Fibroblast of the aortic adventitia (primary cell): ENCODE measurements around the gene HSFX2. TPM values are rescaled to one million over a fixed set of nuclear protein-coding genes. Genes with fewer than 3 reads are reported as not detected.
"Not testable (repeated sequence)": the region's sequence is repeated elsewhere in the genome, so short reads cannot be mapped to it uniquely, and the experiment has no call there.

ENCODE experiments used
- DNase-seq: peaks from one replicate; pipeline ENCODE4 v3.0.0-alpha.2; 2010; ENCODE audit warnings: low read depth
- H3K4me3 ChIP-seq: 2 replicates; pipeline ENCODE4 v1.5.1; 2011; ENCODE audit warnings: low read depth, mild to moderate bottlenecking, control low read depth, low read length, moderate library complexity
- total RNA-seq: library from RNA; depleted of rRNA; stranded (reverse); fragments of >200 nt; gene quantifications from 2 replicates; pipeline ENCODE4 v1.2.3, GENCODE V29; 2012; ENCODE audit warnings: low replicate concordance
- TF ChIP-seq, protein P1 (sequence below): IDR thresholded peaks from 2 replicates; pipeline ENCODE4 v1.5.1; 2011; ENCODE audit warnings: mild to moderate bottlenecking, low read length, control low read depth, inconsistent platforms; ENCODE audit not compliant: insufficient read depth

HSFX2 gene
- total RNA-seq, 1 donor = 0.36 TPM

DNA sequence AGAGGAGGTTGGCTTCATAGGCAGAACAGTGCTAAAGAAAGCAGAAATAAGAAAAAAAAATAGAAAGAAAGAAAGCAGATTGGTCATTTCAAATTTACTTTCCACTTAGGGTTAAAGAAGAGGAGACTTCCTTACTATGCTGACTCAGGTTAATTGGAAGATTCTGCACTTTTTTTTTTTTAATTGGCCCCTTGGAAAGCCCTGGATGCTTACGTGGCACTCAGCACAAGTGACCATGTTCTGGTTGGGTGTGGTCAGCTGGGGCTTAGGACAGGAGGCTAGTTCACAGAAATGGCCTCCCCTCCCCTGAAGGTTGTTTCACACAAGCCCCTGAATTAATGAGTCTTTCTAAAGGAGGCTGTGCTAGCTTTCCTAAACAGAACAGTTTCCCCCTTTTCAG is 22.4 kb downstream of the HSFX2 start:
- TF ChIP-seq, protein P1, sequence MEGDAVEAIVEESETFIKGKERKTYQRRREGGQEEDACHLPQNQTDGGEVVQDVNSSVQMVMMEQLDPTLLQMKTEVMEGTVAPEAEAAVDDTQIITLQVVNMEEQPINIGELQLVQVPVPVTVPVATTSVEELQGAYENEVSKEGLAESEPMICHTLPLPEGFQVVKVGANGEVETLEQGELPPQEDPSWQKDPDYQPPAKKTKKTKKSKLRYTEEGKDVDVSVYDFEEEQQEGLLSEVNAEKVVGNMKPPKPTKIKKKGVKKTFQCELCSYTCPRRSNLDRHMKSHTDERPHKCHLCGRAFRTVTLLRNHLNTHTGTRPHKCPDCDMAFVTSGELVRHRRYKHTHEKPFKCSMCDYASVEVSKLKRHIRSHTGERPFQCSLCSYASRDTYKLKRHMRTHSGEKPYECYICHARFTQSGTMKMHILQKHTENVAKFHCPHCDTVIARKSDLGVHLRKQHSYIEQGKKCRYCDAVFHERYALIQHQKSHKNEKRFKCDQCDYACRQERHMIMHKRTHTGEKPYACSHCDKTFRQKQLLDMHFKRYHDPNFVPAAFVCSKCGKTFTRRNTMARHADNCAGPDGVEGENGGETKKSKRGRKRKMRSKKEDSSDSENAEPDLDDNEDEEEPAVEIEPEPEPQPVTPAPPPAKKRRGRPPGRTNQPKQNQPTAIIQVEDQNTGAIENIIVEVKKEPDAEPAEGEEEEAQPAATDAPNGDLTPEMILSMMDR = no peak
- H3K4me3 ChIP-seq = no peak overlapping the region
- DNase-seq = peak; percentile 23

DNA sequence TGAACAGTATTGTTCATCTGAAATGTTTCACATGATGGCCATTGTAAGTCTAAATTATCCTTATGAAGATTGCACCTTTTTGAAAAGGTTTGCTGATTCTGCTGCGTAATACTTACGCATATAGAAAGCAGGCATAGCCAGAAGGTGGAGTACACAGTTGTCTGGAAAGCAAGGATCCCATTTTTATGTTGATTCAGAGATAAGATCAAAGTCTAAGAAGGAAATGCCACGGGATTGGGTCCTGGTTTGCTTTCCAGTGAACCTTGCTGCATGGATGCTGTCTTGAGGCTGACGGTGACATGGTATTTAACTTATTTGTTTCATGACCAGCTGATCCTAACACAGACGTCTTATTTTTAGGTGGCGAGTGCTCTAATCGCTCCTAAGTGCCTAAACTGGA is 23.3 kb downstream of the HSFX2 start:
- TF ChIP-seq, protein P1 = no peak
- no peak for DNase-seq
- H3K4me3 ChIP-seq = no peak overlapping the region

DNA sequence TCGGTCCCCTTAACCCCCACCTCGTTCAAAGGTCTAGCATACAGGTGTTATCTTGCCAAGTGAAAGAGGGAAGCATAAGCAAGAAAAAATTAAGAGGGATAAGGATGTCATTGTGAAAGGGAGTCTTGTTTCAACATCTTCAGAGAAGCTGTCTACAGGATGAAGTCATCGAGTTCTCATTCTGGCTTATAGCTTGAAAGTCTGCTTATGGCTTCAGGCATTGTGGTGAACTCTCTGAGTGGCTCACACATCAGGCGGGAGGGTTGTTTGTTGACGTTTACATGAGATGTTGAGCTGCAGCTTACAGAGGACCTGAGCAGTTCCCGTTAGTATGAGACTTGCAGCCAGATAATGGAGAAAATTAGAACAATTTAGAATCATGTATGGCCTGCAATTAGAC is 24.4 kb downstream of the HSFX2 start:
- H3K4me3 ChIP-seq = no peak overlapping the region
- TF ChIP-seq, protein P1 = no peak
- peak; percentile 54 for DNase-seq

DNA sequence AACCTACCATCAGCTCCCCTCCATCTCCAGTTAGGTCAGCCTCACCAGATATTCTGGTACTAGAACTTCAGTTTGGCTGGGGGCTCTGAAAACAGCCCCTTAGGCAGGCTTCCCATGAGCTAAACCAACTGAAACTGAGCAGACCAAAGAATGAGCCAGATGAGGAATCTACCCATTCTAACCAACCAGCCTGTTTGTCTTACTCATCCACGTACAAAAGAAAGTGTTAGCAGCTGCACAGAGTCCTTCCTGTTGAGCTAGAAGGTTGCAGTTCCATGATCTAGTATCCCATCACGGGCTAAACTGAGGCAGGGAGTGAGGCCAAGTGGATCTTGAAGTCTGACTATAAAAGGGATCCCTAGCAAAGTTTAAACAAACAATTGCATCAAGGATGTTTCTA is 25.3 kb downstream of the HSFX2 start:
- H3K4me3 ChIP-seq = no peak overlapping the region
- TF ChIP-seq, protein P1 = no peak
- no peak for DNase-seq

DNA sequence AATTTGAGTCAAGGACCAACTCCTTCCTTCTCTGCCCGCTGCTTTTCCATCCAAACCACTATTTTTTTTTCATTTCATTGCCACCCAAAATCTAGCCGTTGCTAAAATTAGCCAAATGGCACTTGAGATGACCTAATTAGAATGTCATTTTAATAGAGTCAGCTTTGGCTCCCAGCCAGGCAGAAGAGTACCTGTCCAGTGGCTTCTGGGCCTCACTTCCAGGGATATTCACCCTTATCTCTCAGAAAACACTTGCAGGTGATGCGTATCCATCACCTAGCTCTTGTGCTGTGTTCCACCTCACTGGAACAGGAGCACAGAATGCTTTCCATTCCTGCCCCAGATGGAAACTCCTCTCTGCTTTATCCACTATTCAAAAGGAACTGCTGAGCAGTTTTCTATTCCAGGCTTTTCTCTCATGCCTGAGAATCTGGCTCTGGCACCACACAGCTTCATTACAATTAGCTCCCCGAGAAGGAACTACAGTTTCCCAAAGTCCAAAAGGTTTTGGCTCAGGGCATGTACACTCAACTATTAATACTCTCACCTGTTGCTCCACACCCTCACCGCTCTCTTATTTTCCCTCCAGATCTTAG is 26.3 kb downstream of the HSFX2 start:
- no peak overlapping the region for H3K4me3 ChIP-seq
- TF ChIP-seq, protein P1 = no peak
- DNase-seq = no peak

DNA sequence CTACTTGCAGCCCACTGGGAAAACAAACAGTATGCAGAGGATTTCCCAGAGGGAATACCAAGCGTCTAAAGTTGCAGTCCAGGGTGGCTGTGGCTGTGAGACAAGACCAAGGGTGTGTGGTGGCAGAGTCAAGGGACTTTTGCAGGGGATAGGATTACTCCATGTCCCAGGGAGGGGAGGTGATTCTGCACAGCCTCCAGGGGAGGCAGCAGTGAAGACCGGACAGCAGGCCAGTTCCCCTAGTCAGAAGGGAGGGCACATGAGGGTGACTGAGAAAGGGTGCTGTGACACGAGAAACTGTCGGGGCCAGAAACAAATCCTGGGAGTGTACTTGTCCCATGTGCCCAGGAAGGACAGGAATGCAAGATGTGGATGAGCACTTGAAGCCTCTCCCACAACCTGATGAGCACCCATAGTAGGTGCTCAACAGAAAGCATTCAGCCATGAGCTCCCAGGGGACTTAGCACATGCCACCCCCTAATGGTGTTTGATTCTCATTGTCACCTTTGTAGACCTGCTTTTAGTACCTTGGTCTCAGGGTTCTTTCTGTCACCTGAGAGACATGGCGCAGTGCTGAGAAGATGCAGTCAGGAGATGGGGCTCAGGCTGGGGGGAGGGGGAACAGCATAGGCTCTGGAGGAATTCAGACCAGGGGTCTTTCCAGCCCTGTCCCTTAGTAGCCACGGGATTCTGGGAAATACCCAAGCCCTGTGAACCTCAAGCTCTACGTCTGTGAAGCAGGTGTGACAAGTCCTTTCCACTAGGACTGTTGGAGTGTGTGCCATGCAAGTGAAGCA is 27.3 kb downstream of the HSFX2 start:
- TF ChIP-seq, protein P1 = no peak
- no peak overlapping the region for H3K4me3 ChIP-seq
- no peak for DNase-seq

DNA sequence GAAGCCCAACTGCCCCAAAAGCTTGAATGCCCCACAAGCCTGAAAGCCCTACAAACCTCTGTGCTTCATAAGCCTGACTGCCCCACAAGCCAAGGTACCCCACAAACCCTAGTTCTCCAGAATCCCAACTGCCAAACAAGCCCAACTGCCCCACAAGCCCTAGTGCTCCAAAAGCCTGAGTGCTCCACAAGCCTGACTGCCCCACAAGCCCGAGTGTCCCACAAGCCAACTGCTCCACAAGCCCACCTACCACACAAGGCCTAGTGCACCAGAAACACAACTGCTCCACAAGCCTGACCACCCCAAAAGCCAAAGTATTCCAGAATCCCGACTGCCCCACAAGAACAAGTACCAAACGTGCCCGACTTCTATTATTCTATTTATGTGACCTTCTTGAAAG is 31.8 kb downstream of the HSFX2 start:
- H3K4me3 ChIP-seq = no peak overlapping the region
- TF ChIP-seq, protein P1 = no peak
- no peak for DNase-seq

DNA sequence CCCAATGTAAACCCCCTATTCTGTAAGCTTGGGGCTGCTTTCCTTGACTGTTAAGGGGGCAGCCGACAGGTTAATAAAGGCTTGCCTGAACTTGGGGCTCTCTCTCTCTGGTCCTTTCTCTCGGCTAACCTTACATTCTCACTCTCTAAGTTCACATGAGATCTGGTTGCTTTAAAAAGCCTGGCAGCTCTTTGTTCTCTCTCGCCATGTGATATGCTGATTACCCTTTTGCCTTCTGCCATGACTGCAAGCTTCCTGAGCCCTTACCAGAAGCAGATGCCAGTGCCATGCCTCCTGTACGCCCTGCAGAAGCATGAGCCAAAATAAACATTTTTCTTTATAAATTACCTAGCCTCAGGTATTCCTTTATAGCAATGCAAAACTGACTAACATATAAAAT is 39.9 kb downstream of the HSFX2 start:
- not testable (repeated sequence) for H3K4me3 ChIP-seq, DNase-seq

DNA sequence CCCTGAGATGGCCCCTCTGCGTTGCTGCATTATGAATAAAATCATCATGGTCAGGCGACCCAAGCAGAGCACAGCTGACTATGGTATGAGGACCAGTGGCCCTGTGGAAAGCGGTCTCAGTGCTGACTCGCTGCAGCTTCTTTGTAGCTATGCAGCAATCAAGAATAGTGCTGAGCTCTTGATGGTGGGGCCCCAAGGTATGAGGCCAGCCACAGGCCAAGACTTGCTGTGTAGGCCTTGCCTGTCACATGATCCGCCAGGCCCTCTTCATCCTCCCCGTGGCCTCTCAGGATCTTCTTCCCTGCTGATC is 43.2 kb downstream of the HSFX2 start:
- not testable (repeated sequence) for DNase-seq, H3K4me3 ChIP-seq

DNA sequence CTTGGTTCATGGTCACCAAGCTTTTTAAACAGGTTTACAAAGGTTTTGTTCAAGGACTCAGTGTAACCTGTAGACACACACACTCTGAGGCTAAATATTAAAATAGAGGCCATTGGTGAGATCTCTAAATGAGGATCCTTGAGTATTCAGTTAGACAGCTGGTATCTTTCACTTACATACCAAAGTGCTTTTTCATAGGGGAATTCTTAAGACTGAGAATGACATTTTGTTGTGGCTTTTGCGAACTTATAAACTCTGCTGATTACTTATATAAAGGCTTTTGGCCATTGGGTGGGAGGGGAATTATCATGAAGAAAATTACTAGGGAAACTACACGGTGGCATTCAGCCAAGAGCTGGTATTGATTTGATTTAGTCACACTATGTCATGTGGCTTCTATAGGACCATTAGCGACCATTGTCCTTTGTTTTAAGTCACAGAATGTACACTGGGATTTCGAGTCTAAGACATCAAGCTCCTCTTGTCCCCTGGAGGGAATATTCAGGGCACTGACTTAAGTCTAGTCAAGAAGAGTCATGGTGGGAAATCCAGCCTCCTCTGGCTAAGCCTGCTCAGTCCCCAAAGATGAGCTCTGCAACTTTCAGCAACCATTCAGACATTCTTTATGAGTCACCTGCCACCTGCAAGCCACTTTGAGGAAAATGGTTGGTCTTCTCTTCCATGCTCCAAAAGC is 43.7 kb downstream of the HSFX2 start:
- not testable (repeated sequence) for DNase-seq, H3K4me3 ChIP-seq
